Dermis microvascular lymphatic vessel endothelial cell (primary cell): ENCODE measurements around the gene PDZD8. TPM values are rescaled to one million over a fixed set of nuclear protein-coding genes. Genes with fewer than 3 reads are reported as not detected.
A peak's percentile ranks its signal among the peaks of the same experiment; 100 is the strongest.

Source experiments
- DNase-seq, 2 donors: peaks; one replicate each; pipeline versions ENCODE4 v3.0.0 to v3.0.0-alpha.2; 2010; ENCODE audit warnings: low read depth in 2 of 2
- total RNA-seq: library from RNA; depleted of rRNA; stranded (reverse); fragments of >200 nt; gene quantifications from 2 replicates; pipeline ENCODE4 v1.2.1, GENCODE V29; 2014

The PDZD8 gene
- total RNA-seq = 12.3 and 13.1 TPM in 2 replicates

GRCh38 chr10:117375360-117376178 is at the start of gene PDZD8:
TSS of gene PDZD8 (minus strand) at chr10:117375440. CDS start at chr10:117375227, 213 bp downstream.
- DNase-seq = peak; percentile 76 to 96

- no peak for DNase-seq
These were observed 48.9 kb upstream of the PDZD8 start for GRCh38 chr10:117424171-117424570.

GRCh38 chr10:117421985-117422384 is 46.7 kb upstream of the PDZD8 start:
- no peak for DNase-seq

GRCh38 chr10:117420768-117421167 is 45.5 kb upstream of the PDZD8 start:
- DNase-seq = no peak

GRCh38 chr10:117419921-117420320 is 44.7 kb upstream of the PDZD8 start:
- DNase-seq = peak in 1 of 2 donors; percentile 9

- DNase-seq = no peak
These were observed 43.9 kb upstream of the PDZD8 start for GRCh38 chr10:117419159-117419558.

- DNase-seq = no peak
These were observed 42.9 kb upstream of the PDZD8 start for GRCh38 chr10:117418121-117418520.

- no peak for DNase-seq
These were observed 42.0 kb upstream of the PDZD8 start for GRCh38 chr10:117417196-117417595.

GRCh38 chr10:117413928-117414618 is 38.8 kb upstream of the PDZD8 start:
- no peak for DNase-seq

- no peak for DNase-seq
These were observed 37.3 kb upstream of the PDZD8 start for GRCh38 chr10:117412469-117413010.

GRCh38 chr10:117411479-117412399 is 36.5 kb upstream of the PDZD8 start:
- no peak for DNase-seq

GRCh38 chr10:117410557-117410956 is 35.3 kb upstream of the PDZD8 start:
- DNase-seq = no peak

GRCh38 chr10:117409549-117410305 is 34.5 kb upstream of the PDZD8 start:
- no peak for DNase-seq

GRCh38 chr10:117408436-117409384 is 33.5 kb upstream of the PDZD8 start:
- DNase-seq = no peak

- DNase-seq = no peak
These were observed 30.5 kb upstream of the PDZD8 start for GRCh38 chr10:117405730-117406129.

GRCh38 chr10:117400329-117400728 is 25.1 kb upstream of the PDZD8 start:
- no peak for DNase-seq

- no peak for DNase-seq
These were observed 24.3 kb upstream of the PDZD8 start for GRCh38 chr10:117399341-117400196.

- peak in 1 of 2 donors; percentile 44 for DNase-seq
These were observed 22.8 kb upstream of the PDZD8 start for GRCh38 chr10:117398029-117398428.
